CD4-positive, alpha-beta T cell treated with Interleukin-2 at 100 ng/mL for 4 hours (primary cell): Measurements from ENCODE around the gene IRF1.

Experiments used
- DNase-seq: peaks from one replicate; pipeline ENCODE4 v3.0.0-alpha.2; 2020; ENCODE audit warnings: low spot score

Gene IRF1

DNA sequence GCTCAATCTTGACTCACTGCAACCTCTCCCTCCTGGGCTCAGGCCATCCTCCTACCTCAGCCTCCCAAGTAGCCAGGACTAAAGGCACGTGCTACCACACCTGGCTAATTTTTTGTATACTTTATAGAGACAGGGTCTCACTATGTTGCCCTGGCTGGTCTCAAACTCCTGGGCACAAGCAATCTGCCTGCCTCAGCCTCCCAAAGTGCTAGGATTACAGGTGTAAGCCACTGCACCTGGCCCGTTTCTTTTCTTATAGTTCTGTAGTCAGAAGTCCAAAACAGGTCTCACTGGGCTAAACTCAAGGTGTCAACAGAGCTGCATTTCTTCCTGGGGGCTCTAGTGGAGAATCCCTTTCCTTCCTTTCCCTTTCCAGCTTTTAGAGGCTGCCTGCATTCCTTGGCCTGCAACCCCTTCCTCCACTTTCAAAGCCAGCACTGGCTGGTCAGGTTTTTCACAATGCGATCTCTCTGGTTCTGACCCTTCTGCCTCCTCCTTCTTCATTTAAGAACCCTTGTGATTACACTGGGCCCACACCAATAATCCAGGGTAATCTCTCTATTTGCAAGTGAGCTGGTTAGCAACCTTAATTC is 16.3 kb downstream of the IRF1 start:
- DNase-seq = no peak

DNA sequence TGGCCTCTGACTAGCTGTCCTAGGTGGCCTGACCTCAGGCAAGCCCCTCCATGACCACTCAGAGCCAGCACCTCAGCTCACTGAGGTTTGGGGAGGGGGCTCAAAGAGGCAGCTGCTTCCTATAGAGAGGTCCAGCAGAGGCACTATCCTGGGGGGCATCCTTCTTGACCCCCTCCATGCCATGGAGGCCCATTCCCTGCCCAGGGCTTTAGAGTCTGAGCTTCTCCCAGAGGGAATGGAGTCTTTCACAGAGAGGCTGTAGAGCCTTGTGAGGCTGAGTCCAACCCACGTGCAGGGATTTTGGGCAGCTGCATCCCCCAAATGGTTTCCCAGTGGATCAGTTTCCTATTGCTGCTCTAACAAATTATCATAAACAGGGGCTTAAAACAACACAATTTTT is 16.9 kb downstream of the IRF1 start:
- DNase-seq = no peak

DNA sequence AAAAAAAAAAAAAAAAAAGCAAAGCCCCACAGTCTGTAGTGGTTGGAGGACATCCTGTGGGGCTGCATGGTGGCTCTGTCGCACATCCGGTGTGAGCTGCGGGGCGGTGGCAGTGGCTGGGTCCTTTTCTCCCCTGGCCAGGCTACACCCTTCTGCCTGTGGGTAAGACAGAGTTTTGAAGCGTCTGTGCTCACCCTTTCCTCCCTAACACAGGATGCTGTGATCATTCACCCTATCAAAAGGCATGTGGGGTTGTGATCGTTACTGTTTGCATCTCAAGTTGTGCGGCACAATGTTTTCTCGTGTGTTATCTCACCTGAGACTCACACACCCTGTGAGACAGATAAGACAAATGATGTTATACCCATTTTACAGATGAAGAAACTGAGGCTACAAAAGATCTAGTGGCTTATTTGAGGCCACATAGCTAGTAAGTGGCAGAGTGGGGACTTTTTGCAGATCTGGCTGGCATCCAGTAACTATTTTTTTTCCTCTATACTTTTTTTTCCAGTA is 17.5 kb downstream of the IRF1 start:
- peak; percentile 88 for DNase-seq

DNA sequence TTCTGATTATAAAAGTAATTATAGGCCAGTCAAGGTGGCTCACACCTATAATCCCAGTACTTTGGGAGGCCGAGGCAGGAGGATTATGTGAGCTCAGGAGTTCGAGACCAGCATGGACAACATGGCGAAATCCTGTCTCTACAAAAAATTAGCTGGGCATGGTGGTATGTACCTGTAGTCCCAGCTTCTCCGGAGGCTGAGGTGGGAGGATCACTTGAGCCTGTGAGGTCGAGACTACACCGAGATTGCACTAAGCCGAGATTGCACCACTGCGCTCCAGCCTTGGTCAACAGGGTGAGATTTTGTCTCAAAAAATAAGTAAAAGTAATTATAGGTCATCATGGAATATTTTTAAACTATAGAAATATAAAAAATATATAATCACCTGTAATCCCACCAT is 18.1 kb downstream of the IRF1 start:
- DNase-seq = no peak

DNA sequence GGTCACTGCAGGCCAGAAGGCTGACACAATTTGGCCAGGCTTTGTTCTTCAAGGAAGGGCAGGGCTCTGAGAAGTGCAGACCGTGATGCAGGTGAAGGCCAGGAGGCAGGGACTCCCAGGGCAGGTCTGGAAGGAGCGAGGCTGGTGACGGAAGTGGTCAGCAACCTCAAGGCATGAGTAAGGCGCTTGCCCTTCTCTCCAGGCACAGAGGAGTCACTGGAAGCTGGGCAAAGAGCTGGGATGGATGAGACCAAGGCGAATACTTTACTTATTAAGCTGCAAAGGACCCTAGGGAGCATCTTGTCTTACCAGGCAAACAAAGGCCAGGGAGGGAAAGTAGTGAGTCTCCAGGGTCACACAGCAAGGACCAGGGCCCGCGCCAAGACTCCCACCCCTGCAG is 18.6 kb downstream of the IRF1 start:
- DNase-seq = no peak

DNA sequence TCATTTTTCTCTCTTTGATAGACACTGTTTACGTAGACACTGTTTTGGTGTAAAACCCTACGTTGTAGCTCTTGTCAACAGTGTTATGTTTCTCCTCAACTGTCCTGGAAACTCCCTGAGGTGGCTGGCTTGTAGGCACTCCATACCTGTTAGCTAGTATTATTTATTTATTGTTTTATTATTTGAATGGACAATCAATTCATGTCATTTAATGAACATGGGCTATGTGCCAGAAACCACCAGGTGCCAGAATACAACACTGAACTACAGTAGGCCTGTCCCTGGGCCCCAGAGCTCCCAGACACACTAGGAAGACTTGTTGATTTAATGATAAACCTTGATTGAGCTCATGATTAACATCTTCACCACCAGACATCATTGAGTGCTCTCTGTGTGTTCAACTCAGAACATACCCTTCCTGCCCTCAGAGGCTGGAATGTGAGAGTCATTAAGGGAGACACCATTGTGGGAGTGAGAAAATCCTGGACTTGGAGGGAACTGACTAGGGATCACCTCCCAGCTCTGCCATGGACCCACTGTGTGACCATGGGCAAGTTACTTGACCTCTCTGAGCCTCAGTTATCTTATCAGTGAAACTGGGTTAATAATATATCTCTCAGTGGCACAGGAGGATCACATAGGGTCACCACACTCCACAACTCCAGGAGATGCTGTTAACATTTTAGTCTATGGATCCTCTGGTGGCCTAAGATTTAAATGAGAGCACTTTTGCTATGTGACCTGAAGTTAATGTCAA is 19.2 kb downstream of the IRF1 start:
- DNase-seq = no peak

DNA sequence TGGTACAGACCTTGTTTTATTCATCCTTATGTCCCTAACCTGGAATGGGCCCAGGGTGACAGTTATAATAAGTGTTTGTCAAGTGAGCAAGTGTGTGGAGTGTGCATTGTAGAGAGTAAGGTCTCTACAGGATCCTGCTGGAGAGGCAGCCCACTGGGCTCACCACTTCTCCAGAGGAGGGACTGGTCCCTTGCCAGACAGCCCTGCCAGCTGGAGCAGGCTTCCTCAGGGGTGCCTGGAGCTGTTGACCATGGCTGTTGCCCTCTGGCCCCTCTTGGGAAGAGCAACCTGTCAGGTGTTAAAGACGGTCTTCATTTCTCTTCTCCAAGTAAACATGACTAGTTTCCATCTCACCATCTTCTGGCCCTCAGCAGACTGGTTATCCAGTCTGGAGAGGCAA is 20.0 kb downstream of the IRF1 start:
- DNase-seq = no peak

DNA sequence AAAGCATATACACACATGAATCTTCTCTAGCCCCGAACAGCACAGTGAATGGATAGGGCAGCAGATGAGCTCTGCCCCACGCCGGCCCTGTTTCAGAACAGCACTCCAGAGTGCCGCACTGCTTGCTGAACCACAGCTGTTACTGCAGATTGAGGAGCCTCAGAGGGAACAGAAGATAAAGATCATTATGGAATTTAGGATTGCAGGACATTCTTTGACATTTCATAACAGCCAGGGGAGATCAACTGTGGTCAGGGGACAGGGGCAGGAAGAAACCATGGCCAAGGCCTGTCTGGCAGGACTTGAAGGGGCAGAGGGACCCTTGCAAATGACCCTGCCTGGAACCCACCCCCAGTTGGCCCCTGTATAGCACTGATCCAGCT is 20.6 kb downstream of the IRF1 start:
- DNase-seq = no peak

DNA sequence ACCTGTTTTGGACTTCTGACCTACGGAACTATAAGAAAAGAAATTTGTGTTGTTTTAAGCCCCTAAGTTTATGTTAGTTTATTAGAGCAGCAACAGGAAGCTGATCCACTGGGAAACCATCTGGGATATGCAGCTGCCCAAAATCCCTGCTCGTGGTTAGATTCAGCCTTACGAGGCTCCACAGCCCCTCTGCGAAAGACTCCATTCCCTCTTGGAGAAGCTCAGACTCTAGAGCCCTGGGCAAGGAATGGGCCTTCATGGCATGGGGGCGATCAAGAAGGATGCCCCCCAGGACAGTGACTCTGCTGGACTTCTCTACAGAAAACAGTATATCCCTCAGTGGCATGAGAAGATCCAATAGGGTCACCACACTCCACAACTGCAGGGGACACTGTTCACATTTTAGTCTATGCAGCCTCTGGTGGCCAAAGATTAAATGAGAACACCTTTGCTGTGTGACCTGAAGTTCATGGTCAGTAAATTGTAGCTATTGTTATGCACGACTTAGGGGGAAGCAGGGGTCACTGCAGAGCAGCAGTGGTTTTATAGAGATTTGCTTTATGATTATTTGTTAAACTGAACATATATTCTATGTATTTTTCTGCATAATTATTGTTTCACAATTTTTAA is 21.1 kb downstream of the IRF1 start:
- no peak for DNase-seq

DNA sequence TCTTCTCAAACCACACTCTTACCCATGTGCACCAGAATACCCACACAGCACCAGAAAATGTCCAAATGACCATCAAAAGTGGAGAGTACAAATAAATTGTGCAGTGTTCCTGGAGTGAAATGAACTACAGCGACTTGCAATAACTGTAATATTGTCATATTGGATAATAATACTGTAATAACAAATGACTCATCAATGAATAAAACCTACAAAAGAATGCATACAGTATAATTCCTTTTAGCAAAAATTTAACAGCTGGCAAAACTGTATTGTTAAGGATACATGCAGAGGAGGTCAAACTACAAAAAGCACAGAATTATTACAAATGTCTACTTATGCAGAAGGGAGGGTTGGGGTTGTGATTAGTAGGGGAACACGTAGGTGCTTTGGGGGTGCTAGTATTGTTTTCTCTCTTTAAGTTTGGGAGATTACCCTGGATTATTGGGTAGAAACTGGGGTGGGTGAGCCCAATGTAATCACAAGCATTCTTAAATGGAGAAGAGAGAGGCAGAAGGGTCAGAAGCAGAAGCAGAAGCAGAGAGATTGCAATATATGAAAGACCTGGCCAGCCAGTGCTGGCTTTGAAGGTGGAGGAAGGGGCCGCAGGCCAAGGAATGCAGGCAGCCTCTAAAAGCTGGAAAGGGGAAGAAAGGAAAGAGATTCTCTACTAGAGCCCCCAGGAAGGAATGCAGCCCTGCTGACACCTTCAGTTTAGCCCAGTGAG is 21.8 kb downstream of the IRF1 start:
- DNase-seq = no peak

DNA sequence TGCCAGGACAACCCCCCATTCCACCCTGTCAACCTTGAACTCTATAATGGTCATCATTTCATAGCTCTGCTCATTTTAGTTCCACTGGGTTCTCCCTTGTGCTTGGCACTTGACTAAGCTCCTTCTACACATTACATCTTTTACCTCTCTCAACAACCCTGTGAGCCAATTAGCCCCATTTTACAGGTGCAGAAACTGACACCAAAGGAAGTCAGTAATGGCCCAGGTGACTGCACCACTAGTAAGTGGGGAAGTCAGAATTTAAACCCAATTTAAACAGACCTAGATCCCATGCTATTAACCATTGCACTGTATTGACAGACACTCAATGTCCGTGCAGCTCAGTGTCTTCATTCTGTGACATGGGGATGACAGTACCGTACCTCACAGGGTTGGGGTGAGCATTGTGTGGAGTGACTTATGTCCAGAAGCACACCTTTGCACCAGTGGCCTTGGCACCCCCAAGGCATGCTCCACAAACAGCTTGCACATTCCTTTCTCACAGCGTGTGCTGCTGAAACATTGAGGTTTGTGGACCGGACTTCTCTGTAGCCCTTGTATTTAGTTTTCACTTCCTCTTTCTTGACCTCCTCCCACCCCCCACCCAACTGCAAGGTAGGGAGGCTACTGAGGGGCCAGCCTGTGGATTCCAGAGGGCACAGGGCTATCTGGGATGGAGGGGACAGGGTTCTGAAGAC is 23.1 kb downstream of the IRF1 start:
- no peak for DNase-seq

DNA sequence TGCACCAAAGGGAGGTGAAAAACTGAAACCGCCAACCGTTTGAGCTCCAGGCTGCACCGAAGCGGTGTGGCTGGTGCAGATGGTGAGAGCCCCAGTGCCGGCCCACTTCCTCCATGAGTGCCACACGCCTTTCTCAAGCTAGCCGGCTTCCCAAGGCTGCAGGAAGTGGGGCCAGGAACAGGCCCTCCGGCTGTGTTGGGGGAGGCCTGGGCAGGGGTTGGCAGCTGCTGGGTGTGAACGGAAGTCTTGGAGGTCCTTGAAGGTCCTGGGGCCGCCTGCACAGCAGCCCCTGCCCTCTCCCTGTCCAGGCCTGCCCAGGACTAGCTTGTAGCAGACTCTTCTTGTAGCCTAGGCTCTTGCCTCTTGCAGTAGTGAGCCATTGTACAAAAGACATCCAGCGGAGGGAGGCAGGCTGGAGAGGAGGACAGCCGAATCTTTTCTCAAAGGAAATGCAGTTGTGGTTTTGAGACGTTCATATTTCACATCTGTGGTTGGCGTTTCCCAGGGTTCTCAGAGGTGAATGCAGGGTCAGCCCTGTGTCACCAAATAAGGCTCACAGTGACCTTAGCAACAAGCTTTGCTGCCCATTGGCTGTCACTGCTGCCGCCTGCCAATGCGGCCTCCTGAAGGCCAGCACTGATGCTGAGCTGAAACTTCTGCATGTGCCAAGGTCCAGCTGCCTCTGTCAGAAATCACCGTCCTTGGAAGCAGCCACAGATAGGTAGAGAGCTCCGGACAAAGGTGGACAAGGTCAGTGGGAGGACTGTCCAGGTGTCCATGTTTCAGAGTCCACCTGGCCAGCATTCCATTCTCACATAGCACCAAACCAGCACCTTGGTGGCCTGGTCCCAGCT is 23.9 kb downstream of the IRF1 start:
- DNase-seq = peak; percentile 78

DNA sequence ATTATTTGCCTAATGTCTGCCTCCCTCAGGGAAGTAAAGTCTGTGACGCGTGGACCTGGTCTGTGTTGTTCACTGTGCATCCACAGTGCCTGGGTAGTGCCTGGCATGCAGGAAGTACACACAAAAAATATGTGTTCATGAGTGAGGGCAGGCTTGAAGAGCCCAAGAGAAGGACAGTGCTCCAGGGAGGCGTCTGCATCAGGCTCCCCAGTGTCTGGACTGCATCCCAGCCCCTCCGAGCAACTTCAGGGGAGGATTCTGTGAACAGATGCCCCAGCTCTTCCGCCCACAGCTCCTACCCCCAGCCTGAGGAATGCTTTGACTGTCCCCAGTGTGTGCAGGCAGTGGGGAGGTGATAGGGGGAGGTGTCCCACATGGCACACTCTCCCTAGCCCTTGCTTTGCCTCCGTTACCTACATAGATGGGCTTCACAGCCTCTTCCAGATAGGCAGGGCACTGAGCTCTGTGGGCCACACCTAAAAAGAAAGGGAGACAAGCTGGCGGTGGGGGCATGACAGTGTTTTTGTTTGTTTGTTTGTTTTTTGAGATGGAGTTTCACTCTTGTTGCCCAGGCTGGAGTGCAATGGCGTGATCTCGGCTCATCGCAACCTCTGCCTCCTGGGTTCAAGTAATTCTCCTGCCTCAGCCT is 25.4 kb downstream of the IRF1 start:
- no peak for DNase-seq

DNA sequence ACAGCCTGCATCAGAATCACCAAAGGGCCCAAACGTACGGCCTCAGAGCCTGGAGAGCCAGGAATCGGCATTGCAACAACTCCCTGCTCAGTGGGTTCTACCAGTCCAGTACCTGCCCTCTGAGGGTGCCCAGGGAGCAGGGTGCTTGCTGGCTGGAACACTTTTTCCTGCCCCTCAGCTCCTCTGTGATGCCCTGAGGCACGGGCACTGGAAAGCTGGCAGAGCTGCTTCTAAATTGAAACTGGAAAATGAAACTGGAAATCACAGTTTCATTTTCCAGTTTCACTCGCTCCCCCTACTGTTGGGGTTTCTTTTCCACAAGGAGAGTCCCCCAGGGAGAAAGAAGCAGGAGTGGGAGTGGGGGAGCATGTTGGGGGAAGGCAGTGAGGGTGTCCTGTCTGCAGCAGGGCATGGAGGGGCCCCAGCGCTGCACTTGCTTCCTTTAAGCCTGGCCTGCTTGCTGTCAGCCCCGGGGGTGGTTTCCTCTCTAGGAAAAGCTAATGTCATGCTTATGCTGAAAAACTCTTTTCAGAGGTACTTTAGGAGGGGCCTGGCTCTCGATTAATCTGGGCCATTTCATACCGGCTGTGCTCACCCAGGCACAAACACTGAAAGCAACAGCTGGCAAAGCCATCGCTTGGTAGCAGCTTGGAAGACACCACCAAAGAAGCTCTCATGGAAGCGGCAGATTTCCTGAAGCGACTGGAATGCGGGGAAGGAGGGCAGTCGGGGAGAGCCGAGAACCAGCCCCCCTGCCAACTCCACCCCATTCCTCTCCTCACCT is 26.2 kb downstream of the IRF1 start:
- peak; percentile 47 for DNase-seq

DNA sequence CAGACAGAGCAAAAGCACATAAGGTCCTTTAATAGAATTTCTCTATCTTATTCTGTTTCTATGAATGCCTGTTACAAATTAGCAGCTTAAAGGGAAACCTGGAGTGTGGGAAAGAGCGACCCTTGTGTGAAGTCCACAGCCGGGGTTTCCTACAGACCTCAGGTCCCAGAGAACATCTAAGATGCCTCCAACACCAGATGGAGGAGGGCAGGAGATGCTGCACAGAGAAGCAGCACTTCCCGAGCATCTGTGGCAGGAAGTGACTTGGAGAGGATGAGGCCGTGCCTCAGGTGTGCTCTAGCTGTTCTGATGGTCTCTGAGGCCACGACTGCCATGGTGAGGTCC is 26.8 kb downstream of the IRF1 start:
- DNase-seq = no peak

DNA sequence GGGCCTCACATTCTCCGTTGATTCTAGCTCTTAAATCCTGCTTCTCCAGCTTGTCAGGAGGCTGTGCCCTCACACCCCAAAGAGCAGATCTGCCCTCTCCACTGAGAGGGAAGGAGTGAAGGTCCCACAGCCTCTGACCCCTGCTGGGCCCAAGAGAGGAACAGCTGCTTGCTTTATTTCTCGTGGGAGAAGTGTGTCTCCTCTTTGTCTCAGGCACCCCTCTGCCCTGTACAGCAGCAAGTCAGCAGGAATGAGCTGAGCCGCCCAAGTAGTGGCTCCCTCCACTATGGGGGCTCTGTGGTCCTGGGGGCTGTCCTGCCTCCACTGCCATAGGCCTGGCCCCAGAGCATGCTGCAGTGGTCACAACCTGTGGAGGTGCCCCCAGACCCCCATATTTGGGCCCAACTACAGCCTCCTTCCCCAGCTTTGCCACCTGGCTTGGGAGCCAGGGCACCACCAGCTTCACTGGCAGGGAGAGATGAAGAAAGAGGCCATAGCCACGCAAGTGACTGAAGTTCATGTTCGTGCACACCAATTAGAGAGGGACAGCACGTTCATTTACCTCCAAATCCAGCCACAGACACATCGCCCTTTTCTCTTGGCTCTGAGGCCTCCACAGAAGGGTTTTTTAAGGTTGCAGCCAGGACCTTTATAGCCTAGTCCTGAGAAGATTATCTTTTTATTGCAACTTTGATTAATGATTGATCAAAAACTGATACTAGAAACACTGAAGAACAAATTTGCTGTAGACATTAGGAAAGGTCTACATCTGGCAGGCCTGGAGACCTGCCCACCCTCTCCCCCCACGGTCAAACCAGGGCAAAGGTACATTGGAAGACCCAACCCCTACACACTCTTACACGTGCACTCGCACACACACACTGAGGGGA is 27.5 kb downstream of the IRF1 start:
- no peak for DNase-seq

DNA sequence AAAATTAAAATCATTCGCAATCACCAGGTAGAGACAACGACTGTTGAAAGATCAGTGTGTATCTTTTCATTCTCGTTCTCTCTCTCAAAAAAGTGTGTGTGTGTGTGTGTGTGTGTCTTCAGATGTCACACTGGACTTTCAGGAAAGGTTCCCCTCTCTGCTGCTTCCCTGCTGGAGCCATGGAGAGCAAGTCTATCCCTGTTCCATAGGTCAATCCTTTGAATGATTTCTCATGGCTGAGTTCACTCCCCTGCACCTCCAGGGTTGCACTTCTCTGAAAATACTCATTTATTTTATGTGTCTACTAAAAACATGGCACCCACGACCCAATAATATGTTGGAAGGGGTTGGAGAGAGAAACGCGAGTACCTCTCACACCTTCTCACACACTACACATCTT is 28.2 kb downstream of the IRF1 start:
- DNase-seq = no peak

DNA sequence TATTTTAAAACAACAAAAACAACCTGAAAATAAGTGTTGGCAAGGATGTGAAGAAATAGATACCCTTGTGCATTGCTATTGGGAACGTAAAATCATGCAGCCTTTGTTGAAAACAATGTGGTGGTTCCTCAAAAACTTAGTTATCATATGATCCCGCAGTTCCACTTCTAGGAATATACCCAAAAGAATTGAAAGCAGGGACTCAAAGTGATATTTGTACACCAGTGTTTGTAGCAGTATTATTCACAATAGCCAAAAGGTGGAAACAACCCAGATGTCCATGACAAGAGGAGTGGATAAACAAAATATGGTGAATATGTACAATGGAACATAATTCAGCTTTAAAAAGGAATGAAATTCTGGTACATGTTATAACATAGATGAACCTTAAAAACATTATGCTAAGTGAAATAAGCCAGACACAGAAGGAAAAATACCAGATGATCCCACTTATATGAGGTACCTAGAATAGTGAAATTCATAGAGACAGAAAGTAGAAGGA is 29.0 kb downstream of the IRF1 start:
- DNase-seq = no peak
